HepG2 (cell line): ENCODE measurements around the gene SLC2A4. TPM values are rescaled to one million over a fixed set of nuclear protein-coding genes. Genes with fewer than 3 reads are reported as not detected.

ENCODE experiments used
- BCL3 ChIP-seq: sonication (generic); formaldehyde crosslinking; IDR thresholded peaks from 2 replicates; pipeline ENCODE4 v1.5.1; 2020; ENCODE audit warnings: mild to moderate bottlenecking, missing genetic modification reagents, moderate library complexity
- BCL6 ChIP-seq: IDR thresholded peaks from 2 replicates; pipeline ENCODE4 v1.6.1; 2016; ENCODE audit warnings: missing genetic modification reagents, missing compliant biosample characterization
- EP300 ChIP-seq, 3 experiments: sonication (generic) in 1 of 3; formaldehyde crosslinking in 1 of 3; IDR thresholded peaks; 2 replicates each; pipeline versions ENCODE4 v1.5.1 to v1.6.1; 2011 to 2020; ENCODE audit warnings: low read depth in 2 of 3, low read length in 2 of 3, borderline replicate concordance in 1 of 3, improper control_type of control experiment in 1 of 3, mild to moderate bottlenecking in 1 of 3, missing genetic modification reagents in 1 of 3, moderate library complexity in 1 of 3
- HOXA3 ChIP-seq: sonication (generic); formaldehyde crosslinking; IDR thresholded peaks from 2 replicates; pipeline ENCODE4 v1.5.0; 2020; ENCODE audit warnings: missing genetic modification reagents
- IKZF4 ChIP-seq: sonication (generic); formaldehyde crosslinking; IDR thresholded peaks from 2 replicates; pipeline ENCODE4 v1.5.1; 2020; ENCODE audit warnings: borderline replicate concordance, mild to moderate bottlenecking, low read depth, missing genetic modification reagents; ENCODE audit errors: not compliant biosample characterization
- ISL2 ChIP-seq: sonication (generic); formaldehyde crosslinking; IDR thresholded peaks from 2 replicates; pipeline ENCODE4 v1.5.0; 2020; ENCODE audit warnings: missing genetic modification reagents
- KMT2A ChIP-seq: sonication (generic); formaldehyde crosslinking; IDR thresholded peaks from 2 replicates; pipeline ENCODE4 v1.4.0; 2020; ENCODE audit warnings: missing genetic modification reagents
- MEIS2 ChIP-seq: sonication (generic); formaldehyde crosslinking; IDR thresholded peaks from 2 replicates; pipeline ENCODE4 v1.9.0; 2021; ENCODE audit warnings: mild to moderate bottlenecking, missing genetic modification reagents
- NR3C1 ChIP-seq: sonication (generic); formaldehyde crosslinking; IDR thresholded peaks from 2 replicates; pipeline ENCODE4 v1.4.0; 2020; ENCODE audit warnings: missing genetic modification reagents
- PRPF4 ChIP-seq: fragments of 200-400 bp; formaldehyde crosslinking; IDR thresholded peaks from 2 replicates; pipeline ENCODE4 v1.6.1; 2016; ENCODE audit warnings: low read length, low read depth; ENCODE audit not compliant: poor library complexity, severe bottlenecking
- RFX5 ChIP-seq: IDR thresholded peaks from 2 replicates; pipeline ENCODE4 v1.6.1; 2011; ENCODE audit warnings: low read depth, low read length, improper control_type of control experiment
- SKI ChIP-seq: fragments of 450-650 bp; IDR thresholded peaks from one replicate; pipeline ENCODE4 v1.6.1; 2018; ENCODE audit warnings: mild to moderate bottlenecking; ENCODE audit not compliant: partially characterized antibody
- SOX13 ChIP-seq, 3 experiments: fragments of 450-650 bp in 1 of 3; sonication (generic) in 1 of 3; formaldehyde crosslinking in 1 of 3; IDR thresholded peaks in 2 of 3; conservative IDR thresholded peaks in 1 of 3; 2 replicates each; pipeline versions ENCODE4 v1.5.0 to v1.6.1; 2016 to 2020; ENCODE audit warnings: antibody characterized with exemption in 1 of 3, mild to moderate bottlenecking in 1 of 3, missing compliant biosample characterization in 1 of 3, missing genetic modification reagents in 1 of 3, moderate library complexity in 1 of 3
- STAG1 ChIP-seq: sonication (generic); formaldehyde crosslinking; IDR thresholded peaks from 2 replicates; pipeline ENCODE4 v1.4.0; 2020; ENCODE audit warnings: missing genetic modification reagents
- THAP8 ChIP-seq: sonication (generic); formaldehyde crosslinking; IDR thresholded peaks from 2 replicates; pipeline ENCODE4 v1.5.1; 2020; ENCODE audit warnings: missing genetic modification reagents, mild to moderate bottlenecking, borderline replicate concordance
- TOPORS ChIP-seq: sonication (generic); formaldehyde crosslinking; IDR thresholded peaks from 2 replicates; pipeline ENCODE4 v1.8.0; 2023; ENCODE audit warnings: mild to moderate bottlenecking, missing genetic modification reagents
- TRIM24 ChIP-seq: sonication (generic); formaldehyde crosslinking; IDR thresholded peaks from 2 replicates; pipeline ENCODE4 v1.8.0; 2022; ENCODE audit warnings: mild to moderate bottlenecking, missing genetic modification reagents
- ZKSCAN5 ChIP-seq: sonication (generic); formaldehyde crosslinking; IDR thresholded peaks from 2 replicates; pipeline ENCODE4 v1.5.1; 2020; ENCODE audit warnings: mild to moderate bottlenecking, missing genetic modification reagents
- ZNF207 ChIP-seq: fragments of 450-650 bp; IDR thresholded peaks from 2 replicates; pipeline ENCODE4 v1.6.1; 2016; ENCODE audit warnings: antibody characterized with exemption, borderline replicate concordance
- ZNF224 ChIP-seq: sonication (generic); formaldehyde crosslinking; IDR thresholded peaks from 2 replicates; pipeline ENCODE4 v1.5.0; 2020; ENCODE audit warnings: mild to moderate bottlenecking, missing genetic modification reagents
- ZNF34 ChIP-seq: sonication (generic); formaldehyde crosslinking; IDR thresholded peaks from 2 replicates; pipeline ENCODE4 v1.4.0; 2020; ENCODE audit warnings: mild to moderate bottlenecking, missing genetic modification reagents, borderline replicate concordance
- ZNF713 ChIP-seq: sonication (generic); formaldehyde crosslinking; IDR thresholded peaks from 2 replicates; pipeline ENCODE4 v1.4.0; 2020; ENCODE audit warnings: mild to moderate bottlenecking, missing genetic modification reagents
- ZNF740 ChIP-seq: sonication (generic); formaldehyde crosslinking; IDR thresholded peaks from 2 replicates; pipeline ENCODE4 v1.4.0; 2020; ENCODE audit warnings: missing genetic modification reagents
- polyA plus RNA-seq, 8 experiments: library from polyadenylated mRNA; depleted of rRNA in 3 of 8; stranded (reverse) in 7 of 8; unstranded in 1 of 8; fragments of >200 nt; fragmentation: Illumina TruSeq in 4 of 8; extraction: Trizol in 4 of 8; gene quantifications; 2 replicates each; pipeline versions ENCODE4 v1.2.1 to v1.2.3, GENCODE V29; 2011 to 2016; ENCODE audit warnings: low read depth in 4 of 8, missing spikeins in 1 of 8, mixed read lengths in 1 of 8; ENCODE audit not compliant: insufficient read depth in 1 of 8
- total RNA-seq, 5 experiments: library from RNA; depleted of rRNA; stranded (reverse); fragments of >200 nt; fragmentation: Illumina TruSeq; extraction: Trizol; gene quantifications; 2 replicates each; pipeline ENCODE4 v1.2.3, GENCODE V29; 2016; ENCODE audit warnings: low read depth in 1 of 5
- TF ChIP-seq, protein P1 (sequence below): IDR thresholded peaks from 2 replicates; pipeline ENCODE4 v1.6.1; 2016; ENCODE audit warnings: missing compliant biosample characterization, missing genetic modification reagents, borderline replicate concordance

SLC2A4 gene
- total and polyA plus RNA-seq, 2 of the 13 experiments (the other 11 are each of a cell fraction or from before 2014, with no cell fraction given) = 4.9 to 5.8 TPM

- TF ChIP-seq, protein P1, sequence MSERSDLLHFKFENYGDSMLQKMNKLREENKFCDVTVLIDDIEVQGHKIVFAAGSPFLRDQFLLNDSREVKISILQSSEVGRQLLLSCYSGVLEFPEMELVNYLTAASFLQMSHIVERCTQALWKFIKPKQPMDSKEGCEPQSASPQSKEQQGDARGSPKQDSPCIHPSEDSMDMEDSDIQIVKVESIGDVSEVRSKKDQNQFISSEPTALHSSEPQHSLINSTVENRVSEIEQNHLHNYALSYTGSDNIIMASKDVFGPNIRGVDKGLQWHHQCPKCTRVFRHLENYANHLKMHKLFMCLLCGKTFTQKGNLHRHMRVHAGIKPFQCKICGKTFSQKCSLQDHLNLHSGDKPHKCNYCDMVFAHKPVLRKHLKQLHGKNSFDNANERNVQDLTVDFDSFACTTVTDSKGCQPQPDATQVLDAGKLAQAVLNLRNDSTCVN = peak; percentile 22; the same call in 1 of the 2 replicates
- TF ChIP-seq MEIS2 (CRISPR knock-in tag) (no peak), ZNF713 (CRISPR knock-in tag) (no peak), BCL6 (no peak), ZNF207 (no peak), THAP8 (CRISPR knock-in tag) (no peak), PRPF4 (no peak), KMT2A (CRISPR knock-in tag) (no peak), BCL3 (CRISPR knock-in tag) (no peak; the same call in 1 of the 2 replicates), STAG1 (CRISPR knock-in tag) (no peak), ZNF34 (CRISPR knock-in tag) (no peak), IKZF4 (peak; percentile 21), ZNF224 (CRISPR knock-in tag) (no peak), RFX5 (no peak), ZNF740 (CRISPR knock-in tag) (no peak), SKI (no peak), NR3C1 (CRISPR knock-in tag) (no peak), HOXA3 (CRISPR knock-in tag) (peak; percentile 85), EP300 (IDR thresholded peaks at IDR 0.05; ENCODE audit: low read depth in 2 of 2, low read length in 2 of 2) (0 out of 4 replicates have a peak, but pooled peaks of 1 of the 2 experiments have one; percentile 28), EP300 (CRISPR knock-in tag; IDR thresholded peaks at IDR 0.05; ENCODE audit: borderline replicate concordance) (no peak), TRIM24 (CRISPR knock-in tag) (no peak), ZKSCAN5 (CRISPR knock-in tag) (no peak), TOPORS (CRISPR knock-in tag) (no peak), SOX13 (IDR thresholded peaks at IDR 0.05) (no peak), SOX13 (CRISPR knock-in tag; conservative IDR thresholded peaks at IDR 0.05 in 1 of 2, IDR thresholded peaks at IDR 0.05 in 1 of 2) (no peak; a peak in 1 of 4 replicates), ISL2 (peak; percentile 68; the same call in 1 of the 2 replicates)
Measured at GRCh38 chr17:7239091-7240027, 42.2 kb upstream of the SLC2A4 start, which contains the start of gene PHF23 (continued).
